Bronchial epithelial cell (primary cell): ENCODE results near the gene SLC24A3. TPM values are rescaled to one million over a fixed set of nuclear protein-coding genes. Genes with fewer than 3 reads are reported as not detected.

Source experiments
- DNase-seq: peaks from one replicate; pipeline ENCODE4 v3.0.0-alpha.2; 2010; ENCODE audit warnings: low read depth
- FAIRE-seq: peaks from 2 replicates; lab custom pipeline; 2011; peaks lifted over from hg19 to GRCh38; lab: Jason Lieb, UNC
- H3K27me3 ChIP-seq: 2 replicates; pipeline ENCODE4 v1.5.1; 2011; ENCODE audit warnings: low read length; ENCODE audit not compliant: control insufficient read depth, insufficient read depth
- H3K36me3 ChIP-seq: 2 replicates; pipeline ENCODE4 v1.5.1; 2011; ENCODE audit warnings: low read length; ENCODE audit not compliant: control insufficient read depth, insufficient read depth
- H3K4me3 ChIP-seq: 2 replicates; pipeline ENCODE4 v1.5.1; 2011; ENCODE audit warnings: mild to moderate bottlenecking, low read depth, low read length, control low read depth
- CTCF ChIP-seq: IDR thresholded peaks from 2 replicates; pipeline ENCODE4 v1.5.1; 2011; ENCODE audit warnings: mild to moderate bottlenecking, moderate library complexity, low read length, control low read depth, inconsistent platforms; ENCODE audit not compliant: insufficient read depth, severe bottlenecking
- total RNA-seq: library from RNA; depleted of rRNA; stranded (reverse); fragments of >200 nt; gene quantifications from 2 replicates; pipeline ENCODE4 v1.2.1, GENCODE V29; 2014

The SLC24A3 gene
- total RNA-seq, 1 donor from 2014 or later = under 0.01 TPM

DNA sequence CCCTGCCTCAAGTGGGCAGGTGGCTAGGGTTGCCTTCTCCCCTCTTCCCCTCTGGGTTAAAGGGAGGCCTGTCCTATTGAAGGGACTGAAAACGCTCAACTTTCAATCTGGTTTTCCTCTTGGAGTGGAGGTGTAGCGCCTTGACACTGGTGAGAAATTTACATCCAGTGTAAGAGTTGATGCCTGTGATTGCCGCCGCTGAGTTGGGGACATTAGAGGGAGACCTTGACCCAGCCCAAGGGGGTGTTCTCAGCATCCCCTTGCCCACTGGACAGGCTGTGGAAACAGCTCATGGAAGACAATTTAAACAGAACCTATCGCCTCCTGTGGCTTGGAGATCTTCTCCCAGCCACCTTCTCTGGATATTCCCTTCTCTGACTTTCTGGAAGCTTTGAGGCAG is 61.6 kb downstream of the SLC24A3 start:
- Histone ChIP-seq H3K27me3 (no peaks in the 10 kb centered on the region), H3K36me3 (no peaks in the 10 kb centered on the region), H3K4me3 (no peak overlapping the region)
- no peak for TF ChIP-seq CTCF
- no peak for DNase-seq
- FAIRE-seq = no peak

- no peak for TF ChIP-seq CTCF
- Histone ChIP-seq H3K27me3 (no peaks in the 10 kb centered on the region), H3K36me3 (no peaks in the 10 kb centered on the region), H3K4me3 (no peak overlapping the region)
- DNase-seq (no peak), FAIRE-seq (no peak)
These were observed 62.1 kb downstream of the SLC24A3 start for GRCh38 chr20:19274412-19275015.

GRCh38 chr20:19275038-19275629 is 62.7 kb downstream of the SLC24A3 start:
- Histone ChIP-seq H3K36me3 (no peaks in the 10 kb centered on the region), H3K27me3 (no peaks in the 10 kb centered on the region), H3K4me3 (no peak overlapping the region)
- TF ChIP-seq CTCF = no peak
- DNase-seq (no peak), FAIRE-seq (no peak)

GRCh38 chr20:19275630-19276071 is 63.2 kb downstream of the SLC24A3 start:
- Histone ChIP-seq H3K27me3 (no peaks in the 10 kb centered on the region), H3K36me3 (no peaks in the 10 kb centered on the region), H3K4me3 (no peak overlapping the region)
- DNase-seq (peak; percentile 16), FAIRE-seq (no peak)
- no peak for TF ChIP-seq CTCF

- no peak for TF ChIP-seq CTCF
- FAIRE-seq = no peak
- no peak for DNase-seq
- Histone ChIP-seq H3K36me3 (no peaks in the 10 kb centered on the region), H3K4me3 (no peak overlapping the region), H3K27me3 (no peaks in the 10 kb centered on the region)
These were observed 64.9 kb downstream of the SLC24A3 start for GRCh38 chr20:19277381-19277780.
